Dedifferentiated amniotic fluid mesenchymal stem cell (primary cell): ENCODE data around the gene MMP15.

ENCODE experiments used
- DNase-seq: peaks from one replicate; pipeline ENCODE4 v3.0.0-alpha.2; 2016; ENCODE audit errors: extremely low spot score

The MMP15 gene

GRCh38 chr16:58035356-58036170 lies 10.0 kb downstream of the MMP15 start:
- no peak for DNase-seq

- no peak for DNase-seq
Observed at GRCh38 chr16:58036943-58037342, 11.4 kb downstream of the MMP15 start.

- DNase-seq, result no peak
Observed at GRCh38 chr16:58037365-58038057, 12.0 kb downstream of the MMP15 start.

DNA sequence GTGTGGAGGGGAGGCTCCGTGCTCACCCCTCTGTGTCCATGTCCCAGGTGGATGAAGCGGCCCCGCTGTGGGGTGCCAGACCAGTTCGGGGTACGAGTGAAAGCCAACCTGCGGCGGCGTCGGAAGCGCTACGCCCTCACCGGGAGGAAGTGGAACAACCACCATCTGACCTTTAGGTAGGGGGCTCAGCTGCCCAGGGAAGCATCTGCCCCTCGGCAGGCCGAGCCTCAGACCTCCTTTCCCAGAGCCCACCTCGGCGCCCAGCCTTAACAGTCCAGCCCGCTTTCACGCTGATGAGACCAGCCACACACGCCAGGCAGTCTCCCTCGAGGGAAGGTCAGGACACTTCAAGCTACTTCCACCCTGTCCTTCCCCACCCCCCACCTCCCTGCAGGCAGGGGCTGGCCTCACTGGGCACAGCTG lies 12.7 kb downstream of the MMP15 start:
- no peak for DNase-seq

DNA sequence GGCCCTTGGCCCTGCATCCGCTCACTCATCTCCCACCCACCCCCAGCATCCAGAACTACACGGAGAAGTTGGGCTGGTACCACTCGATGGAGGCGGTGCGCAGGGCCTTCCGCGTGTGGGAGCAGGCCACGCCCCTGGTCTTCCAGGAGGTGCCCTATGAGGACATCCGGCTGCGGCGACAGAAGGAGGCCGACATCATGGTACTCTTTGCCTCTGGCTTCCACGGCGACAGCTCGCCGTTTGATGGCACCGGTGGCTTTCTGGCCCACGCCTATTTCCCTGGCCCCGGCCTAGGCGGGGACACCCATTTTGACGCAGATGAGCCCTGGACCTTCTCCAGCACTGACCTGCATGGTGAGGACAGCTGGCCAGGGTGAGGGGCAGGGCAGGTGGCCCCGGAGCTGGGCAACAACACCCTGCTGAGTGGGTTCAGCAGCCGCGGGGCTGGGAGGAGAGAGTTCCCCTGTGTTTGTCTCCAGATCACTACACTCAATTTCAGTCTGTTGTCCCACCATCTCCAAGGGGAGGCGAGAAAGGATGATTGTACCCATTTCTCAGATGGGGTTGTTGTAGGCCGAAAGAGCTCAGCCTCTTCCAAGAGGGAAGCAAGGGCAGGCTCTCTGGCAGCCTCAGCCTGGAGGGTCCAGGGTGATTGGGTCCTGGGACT lies 14.4 kb downstream of the MMP15 start:
- DNase-seq, result no peak

DNA sequence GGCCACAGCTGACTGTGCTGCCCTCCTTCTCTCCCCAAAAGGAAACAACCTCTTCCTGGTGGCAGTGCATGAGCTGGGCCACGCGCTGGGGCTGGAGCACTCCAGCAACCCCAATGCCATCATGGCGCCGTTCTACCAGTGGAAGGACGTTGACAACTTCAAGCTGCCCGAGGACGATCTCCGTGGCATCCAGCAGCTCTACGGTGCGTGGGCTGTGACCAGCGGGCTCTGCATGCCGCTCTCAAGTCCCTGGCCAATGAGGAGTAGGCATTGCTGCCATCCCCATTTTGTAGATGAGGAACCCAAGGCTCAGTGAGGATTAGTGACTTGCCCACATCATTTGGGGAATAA lies 14.9 kb downstream of the MMP15 start:
- no peak for DNase-seq

DNA sequence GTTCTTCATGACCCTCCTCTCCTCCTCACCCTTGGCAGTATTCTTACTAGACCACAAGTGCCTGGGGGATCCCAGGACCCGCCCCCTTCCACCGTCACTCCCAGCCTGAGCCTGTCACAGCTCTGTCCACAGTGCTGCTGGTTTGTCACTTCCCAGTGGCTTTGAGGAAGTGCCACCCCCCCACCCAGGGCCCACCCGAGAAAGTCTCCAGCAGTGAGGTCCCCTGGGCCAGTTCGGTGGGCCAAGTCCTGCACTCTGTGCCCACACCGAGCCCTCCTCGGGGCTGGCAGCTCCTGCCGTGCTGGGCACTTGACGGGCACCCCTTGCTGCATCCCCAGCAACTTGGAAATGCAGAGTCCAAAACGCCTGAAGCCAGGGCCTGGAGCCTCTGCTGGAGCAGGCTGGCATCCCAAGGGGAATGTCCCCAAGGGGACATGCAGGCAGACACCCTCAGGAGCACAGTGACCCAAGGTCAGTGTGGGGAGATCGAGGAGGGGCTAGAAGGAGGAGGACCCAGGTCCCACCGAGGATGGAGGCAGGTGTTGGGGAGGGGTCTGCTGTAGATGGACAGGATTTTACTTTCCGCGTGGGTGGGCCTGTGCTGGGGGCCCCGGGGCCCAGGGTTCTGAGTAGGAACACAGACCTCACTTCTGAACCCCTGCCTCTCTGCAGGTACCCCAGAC lies 15.5 kb downstream of the MMP15 start:
- DNase-seq, result no peak

DNA sequence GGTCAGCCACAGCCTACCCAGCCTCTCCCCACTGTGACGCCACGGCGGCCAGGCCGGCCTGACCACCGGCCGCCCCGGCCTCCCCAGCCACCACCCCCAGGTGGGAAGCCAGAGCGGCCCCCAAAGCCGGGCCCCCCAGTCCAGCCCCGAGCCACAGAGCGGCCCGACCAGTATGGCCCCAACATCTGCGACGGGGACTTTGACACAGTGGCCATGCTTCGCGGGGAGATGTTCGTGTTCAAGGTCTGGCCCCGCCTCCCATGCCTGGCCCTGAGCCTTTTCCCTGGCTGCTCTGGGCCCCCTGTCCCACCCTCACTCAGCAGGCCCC lies 16.0 kb downstream of the MMP15 start:
- DNase-seq, result no peak

GRCh38 chr16:58042001-58042885 lies 16.7 kb downstream of the MMP15 start:
- no peak for DNase-seq

DNA sequence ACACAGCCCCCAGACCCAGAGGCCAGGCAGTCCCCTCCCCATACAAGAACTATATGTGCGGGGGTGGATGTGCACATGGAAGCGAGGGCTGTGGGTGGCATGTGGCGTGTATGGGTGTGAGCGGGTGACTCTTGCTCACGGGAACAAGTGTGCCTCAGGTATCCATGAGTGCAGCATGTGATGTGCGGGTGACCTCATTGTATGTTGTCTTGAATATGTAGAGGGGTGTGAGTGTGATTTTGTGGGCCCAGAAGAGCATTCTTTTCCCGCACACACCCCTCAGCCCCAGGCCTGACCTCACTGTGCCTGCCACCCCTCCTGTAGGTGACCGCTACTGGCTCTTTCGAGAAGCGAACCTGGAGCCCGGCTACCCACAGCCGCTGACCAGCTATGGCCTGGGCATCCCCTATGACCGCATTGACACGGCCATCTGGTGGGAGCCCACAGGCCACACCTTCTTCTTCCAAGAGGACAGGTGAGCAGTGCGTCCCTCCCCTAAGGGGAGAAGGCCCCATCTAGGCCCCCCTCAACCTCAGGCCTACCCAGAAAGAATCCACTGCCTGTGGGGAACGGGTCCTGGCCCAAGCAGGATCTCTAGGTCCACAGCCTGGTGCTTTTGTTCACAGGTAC lies 17.4 kb downstream of the MMP15 start:
- no peak for DNase-seq

GRCh38 chr16:58043571-58044155 lies 18.1 kb downstream of the MMP15 start:
- no peak for DNase-seq

GRCh38 chr16:58044266-58045019 lies 18.9 kb downstream of the MMP15 start:
- DNase-seq, result no peak

DNA sequence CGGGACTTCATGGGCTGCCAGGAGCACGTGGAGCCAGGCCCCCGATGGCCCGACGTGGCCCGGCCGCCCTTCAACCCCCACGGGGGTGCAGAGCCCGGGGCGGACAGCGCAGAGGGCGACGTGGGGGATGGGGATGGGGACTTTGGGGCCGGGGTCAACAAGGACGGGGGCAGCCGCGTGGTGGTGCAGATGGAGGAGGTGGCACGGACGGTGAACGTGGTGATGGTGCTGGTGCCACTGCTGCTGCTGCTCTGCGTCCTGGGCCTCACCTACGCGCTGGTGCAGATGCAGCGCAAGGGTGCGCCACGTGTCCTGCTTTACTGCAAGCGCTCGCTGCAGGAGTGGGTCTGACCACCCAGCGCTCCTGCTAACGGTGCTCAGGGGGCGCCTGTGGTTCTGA lies 19.5 kb downstream of the MMP15 start:
- no peak for DNase-seq

GRCh38 chr16:58046054-58046881 lies 20.7 kb downstream of the MMP15 start:
- no peak for DNase-seq

GRCh38 chr16:58046936-58047335 lies 21.4 kb downstream of the MMP15 start:
- no peak for DNase-seq

DNA sequence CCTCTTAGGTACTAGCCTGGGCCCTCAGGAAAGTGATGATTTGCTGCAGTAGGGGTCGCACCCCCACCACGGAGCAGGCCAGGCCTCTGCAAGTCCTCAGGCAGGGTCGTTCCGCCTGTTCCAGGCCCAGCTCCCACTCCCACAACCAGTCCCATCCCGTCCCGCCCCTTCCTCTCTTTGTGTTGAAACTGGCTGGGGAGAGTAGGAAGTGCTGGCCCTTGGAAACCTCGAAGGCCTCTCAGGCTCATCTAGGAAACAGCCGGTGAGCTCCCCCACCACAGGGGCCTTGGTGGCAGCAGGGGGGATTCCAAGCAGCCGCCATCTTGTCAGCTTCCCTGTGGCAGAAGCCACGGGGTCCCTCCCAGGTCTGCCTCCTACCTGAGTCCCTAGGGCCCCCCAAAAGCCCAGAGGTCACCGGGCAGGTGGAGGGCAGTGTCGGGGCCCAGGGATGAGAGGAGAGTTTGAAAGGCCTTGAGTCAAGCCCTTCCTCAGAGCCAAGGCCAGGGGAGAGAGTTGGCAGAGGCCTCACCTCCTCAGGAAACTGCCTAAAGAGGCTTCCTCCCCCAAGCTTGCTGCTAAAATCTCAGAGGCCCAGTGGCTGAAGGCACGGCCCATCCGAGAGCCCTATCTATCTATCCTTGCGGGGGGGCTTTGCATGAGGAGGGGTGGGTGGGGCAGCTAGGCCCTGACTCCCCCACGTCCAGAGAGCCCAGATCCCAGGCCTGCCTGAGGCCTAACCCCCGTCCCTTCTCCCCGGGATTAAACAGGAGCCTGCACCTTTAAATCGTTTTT lies 22.2 kb downstream of the MMP15 start:
- no peak for DNase-seq

DNA sequence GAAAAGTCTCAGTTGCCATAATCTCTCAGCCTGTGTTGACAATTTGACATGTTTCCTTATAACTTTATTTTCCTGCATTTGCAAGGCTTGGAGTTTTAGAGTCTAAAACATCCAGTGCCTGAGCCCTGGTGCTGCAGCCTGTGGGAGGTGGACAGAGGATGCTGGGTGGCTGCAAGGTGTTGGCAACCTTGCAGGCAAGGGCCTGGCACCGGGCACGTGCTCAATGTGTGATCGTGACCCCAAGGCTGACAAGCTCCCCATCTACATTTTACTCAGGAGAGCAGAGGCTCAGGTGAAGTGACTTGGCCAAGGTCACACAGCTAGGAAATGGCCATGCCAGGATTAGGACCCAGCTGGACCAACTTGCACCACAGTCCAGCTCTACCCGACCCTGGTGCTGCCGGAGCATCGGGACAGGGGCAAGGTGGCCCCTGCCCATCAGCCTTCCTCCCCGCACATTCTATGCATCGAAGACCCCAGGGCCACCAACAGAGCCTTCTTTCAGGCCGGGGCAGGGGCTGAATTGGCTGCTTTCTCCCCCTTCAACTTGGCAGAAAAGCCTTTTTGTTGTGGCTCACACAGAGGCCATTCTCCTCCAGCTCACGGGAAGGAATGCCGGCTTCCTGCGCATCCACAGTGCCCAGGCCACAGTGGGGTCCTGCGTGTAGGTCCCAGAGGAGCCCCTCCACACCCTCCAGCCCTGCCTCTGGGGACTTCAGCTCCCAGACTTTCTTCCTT lies 23.1 kb downstream of the MMP15 start:
- no peak for DNase-seq
